ENCODE measurements around the gene POP4.

POP4 gene

DNA sequence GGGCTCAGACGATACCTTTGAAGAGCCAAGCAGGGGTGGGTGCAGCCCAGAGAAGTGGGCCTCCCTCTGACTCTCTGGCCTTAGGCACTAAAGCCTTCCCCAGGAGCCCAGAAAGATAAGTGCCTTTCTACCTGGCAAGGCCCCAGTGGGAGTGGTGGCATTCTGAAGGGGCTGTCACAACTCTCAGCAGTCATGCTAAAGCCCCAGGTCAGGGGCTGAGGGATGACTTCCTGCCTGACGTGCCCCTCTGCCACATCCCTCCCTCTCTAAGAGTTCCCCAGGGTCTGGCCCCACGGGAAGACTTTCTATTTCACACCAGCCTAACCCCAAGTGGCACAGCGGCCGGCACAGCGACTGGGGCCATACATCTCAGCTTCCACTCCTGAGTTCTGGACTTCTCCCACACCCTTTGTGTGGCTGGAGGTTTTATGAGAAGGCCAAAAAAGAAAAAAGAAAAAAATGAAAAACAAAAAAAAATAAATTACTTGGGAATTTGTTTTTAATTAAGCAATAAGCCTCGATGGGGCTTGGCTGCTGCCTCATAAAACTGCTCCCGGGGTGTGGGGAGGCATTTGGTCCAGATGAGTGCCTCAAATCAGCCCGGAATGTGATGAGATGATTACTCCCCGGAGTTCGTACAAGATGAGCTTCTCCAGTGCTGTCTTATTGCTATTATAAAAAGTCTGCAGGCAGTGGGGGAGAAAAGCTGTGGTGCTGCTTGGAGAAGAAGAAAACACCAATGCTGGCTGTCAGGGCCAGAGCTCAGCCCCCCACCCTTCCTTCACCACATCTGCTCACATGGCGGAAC is 30.7 kb downstream of the POP4 start:
- Histone ChIP-seq H3K36me3 (ENCODE audit: low read depth) (no peaks in the 10 kb centered on the region), H3K27ac (ENCODE audit: poor library complexity, severe bottlenecking) (no peak overlapping the region), H3K27me3 (ENCODE audit: insufficient read depth, poor library complexity, severe bottlenecking) (no peaks in the 10 kb centered on the region), H3K4me1 (ENCODE audit: insufficient read depth, poor library complexity, severe bottlenecking) (no peaks in the 10 kb centered on the region), H3K9me3 (ENCODE audit: severe bottlenecking) (no peaks in the 10 kb centered on the region), H3K4me3 (ENCODE audit: severe bottlenecking) (no peak overlapping the region)
- DNase-seq (ENCODE audit: low spot score): no peak
- TF ChIP-seq, protein P1, sequence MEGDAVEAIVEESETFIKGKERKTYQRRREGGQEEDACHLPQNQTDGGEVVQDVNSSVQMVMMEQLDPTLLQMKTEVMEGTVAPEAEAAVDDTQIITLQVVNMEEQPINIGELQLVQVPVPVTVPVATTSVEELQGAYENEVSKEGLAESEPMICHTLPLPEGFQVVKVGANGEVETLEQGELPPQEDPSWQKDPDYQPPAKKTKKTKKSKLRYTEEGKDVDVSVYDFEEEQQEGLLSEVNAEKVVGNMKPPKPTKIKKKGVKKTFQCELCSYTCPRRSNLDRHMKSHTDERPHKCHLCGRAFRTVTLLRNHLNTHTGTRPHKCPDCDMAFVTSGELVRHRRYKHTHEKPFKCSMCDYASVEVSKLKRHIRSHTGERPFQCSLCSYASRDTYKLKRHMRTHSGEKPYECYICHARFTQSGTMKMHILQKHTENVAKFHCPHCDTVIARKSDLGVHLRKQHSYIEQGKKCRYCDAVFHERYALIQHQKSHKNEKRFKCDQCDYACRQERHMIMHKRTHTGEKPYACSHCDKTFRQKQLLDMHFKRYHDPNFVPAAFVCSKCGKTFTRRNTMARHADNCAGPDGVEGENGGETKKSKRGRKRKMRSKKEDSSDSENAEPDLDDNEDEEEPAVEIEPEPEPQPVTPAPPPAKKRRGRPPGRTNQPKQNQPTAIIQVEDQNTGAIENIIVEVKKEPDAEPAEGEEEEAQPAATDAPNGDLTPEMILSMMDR (IDR thresholded peaks at IDR 0.05; ENCODE audit: poor library complexity, severe bottlenecking): no peak
- ATAC-seq (ENCODE audit: low read depth): no peak

DNA sequence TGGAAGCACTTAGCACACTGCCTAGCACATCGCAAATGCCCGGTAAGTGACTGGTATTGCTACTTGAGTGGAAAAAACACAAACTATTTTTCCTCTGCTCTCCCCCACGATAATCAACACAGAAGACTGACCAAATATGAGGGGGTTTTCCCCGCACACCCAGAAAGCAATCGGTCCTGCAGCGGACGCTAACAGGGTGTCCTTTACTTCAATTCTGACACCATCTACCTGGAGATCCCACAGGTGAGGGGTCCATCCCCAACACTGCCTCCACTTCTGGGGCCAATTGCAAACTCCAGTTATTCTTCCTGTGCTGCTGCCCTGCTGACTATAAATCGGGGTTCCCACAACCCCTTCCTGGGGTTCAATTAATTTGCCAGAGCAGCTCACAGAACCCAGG is 33.0 kb downstream of the POP4 start:
- ATAC-seq (ENCODE audit: low read depth) (no peak), DNase-seq (ENCODE audit: low spot score) (no peak)
- Histone ChIP-seq H3K9me3 (ENCODE audit: severe bottlenecking) (no peaks in the 10 kb centered on the region), H3K36me3 (ENCODE audit: low read depth) (no peaks in the 10 kb centered on the region), H3K27ac (ENCODE audit: poor library complexity, severe bottlenecking) (no peak overlapping the region), H3K4me1 (ENCODE audit: insufficient read depth, poor library complexity, severe bottlenecking) (no peaks in the 10 kb centered on the region), H3K4me3 (ENCODE audit: severe bottlenecking) (no peak overlapping the region), H3K27me3 (ENCODE audit: insufficient read depth, poor library complexity, severe bottlenecking) (no peaks in the 10 kb centered on the region)
- TF ChIP-seq, protein P1 (IDR thresholded peaks at IDR 0.05; ENCODE audit: poor library complexity, severe bottlenecking): no peak

DNA sequence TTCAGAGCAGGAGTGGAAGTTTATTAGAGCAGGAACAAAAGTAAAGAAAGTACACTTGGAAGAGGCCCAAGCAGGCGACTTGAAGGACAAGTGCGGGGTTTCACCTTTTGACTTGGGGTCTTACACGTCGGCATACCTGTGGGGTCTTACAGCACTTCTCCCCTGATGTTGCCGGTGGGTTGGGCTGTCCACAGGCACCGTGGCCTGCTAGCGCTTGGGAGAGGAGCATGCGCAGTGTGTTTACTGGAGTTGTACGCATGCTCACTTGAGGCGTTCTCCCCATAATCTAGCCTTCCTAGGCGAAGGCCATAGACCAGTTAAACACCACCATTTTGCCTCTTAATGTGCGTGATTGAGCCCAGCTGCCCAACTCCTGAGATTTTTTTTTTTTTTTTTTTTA is 34.1 kb downstream of the POP4 start:
- Histone ChIP-seq H3K4me3 (ENCODE audit: severe bottlenecking) (no peak overlapping the region), H3K36me3 (ENCODE audit: low read depth) (no peaks in the 10 kb centered on the region), H3K9me3 (ENCODE audit: severe bottlenecking) (no peaks in the 10 kb centered on the region), H3K27me3 (ENCODE audit: insufficient read depth, poor library complexity, severe bottlenecking) (no peaks in the 10 kb centered on the region), H3K4me1 (ENCODE audit: insufficient read depth, poor library complexity, severe bottlenecking) (no peaks in the 10 kb centered on the region), H3K27ac (ENCODE audit: poor library complexity, severe bottlenecking) (no peak overlapping the region)
- DNase-seq (ENCODE audit: low spot score): no peak
- ATAC-seq (ENCODE audit: low read depth): no peak
- TF ChIP-seq, protein P1 (IDR thresholded peaks at IDR 0.05; ENCODE audit: poor library complexity, severe bottlenecking): no peak

DNA sequence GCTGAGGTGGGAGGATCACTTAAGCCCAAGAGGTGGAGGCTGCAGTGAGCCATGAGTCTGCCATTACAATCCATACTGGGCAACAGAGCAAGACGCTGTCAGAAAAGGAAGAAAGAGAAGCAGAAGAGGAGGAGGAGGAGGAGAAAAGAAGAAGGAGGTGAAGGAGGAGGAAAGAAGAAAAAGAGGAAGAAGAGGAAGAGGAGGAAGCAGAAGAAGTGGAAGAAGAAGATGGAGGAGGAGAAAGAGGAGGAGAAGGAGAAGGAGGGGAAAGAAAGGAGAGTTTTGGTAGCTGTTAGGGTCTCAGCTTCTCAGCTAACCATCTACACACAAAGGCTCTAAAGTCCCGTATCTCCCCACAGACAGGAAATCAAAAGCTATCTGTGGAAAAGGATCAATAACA is 35.5 kb downstream of the POP4 start:
- no peak overlapping the region for H3K4me3 ChIP-seq (ENCODE audit: severe bottlenecking)
- TF ChIP-seq, protein P1 (IDR thresholded peaks at IDR 0.05; ENCODE audit: poor library complexity, severe bottlenecking): no peak
- no peaks in the 10 kb centered on the region for H3K9me3 ChIP-seq (ENCODE audit: severe bottlenecking)
- H3K27ac ChIP-seq (ENCODE audit: poor library complexity, severe bottlenecking): no peak overlapping the region
- H3K36me3 ChIP-seq (ENCODE audit: low read depth): no peaks in the 10 kb centered on the region
- no peaks in the 10 kb centered on the region for H3K27me3 ChIP-seq (ENCODE audit: insufficient read depth, poor library complexity, severe bottlenecking)
- DNase-seq (ENCODE audit: low spot score): no peak
- no peak for ATAC-seq (ENCODE audit: low read depth)
- H3K4me1 ChIP-seq (ENCODE audit: insufficient read depth, poor library complexity, severe bottlenecking): no peaks in the 10 kb centered on the region

DNA sequence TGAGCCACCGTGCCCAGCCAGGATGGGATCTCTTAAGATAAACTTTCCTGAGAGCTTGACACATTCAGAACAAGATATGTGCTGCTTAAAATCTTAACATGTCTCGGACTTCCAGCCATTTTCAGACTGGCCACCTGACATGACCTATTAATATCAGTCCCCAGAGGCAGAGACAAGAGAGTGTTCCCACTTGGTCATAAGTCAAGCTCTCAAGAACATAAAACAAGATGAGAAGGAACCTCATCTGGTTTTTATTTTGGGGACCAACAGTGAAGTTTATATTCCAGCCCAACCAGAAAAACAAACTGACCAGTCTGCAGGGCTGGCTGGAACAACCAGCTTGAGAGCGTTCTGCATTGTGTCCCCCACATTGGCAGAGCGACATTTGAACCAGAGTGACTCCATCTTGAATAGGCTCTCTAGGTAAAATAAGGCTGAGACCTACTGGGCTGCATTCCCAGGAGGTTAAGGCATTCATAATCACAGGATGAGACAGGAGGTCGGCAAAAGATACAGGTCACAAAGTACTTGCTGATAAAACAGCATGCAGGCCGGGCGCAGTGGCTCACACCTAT is 37.4 kb downstream of the POP4 start:
- H3K9me3 ChIP-seq (ENCODE audit: severe bottlenecking): no peaks in the 10 kb centered on the region
- H3K4me1 ChIP-seq (ENCODE audit: insufficient read depth, poor library complexity, severe bottlenecking): no peaks in the 10 kb centered on the region
- DNase-seq (ENCODE audit: low spot score): no peak
- TF ChIP-seq, protein P1 (IDR thresholded peaks at IDR 0.05; ENCODE audit: poor library complexity, severe bottlenecking): no peak
- no peak for ATAC-seq (ENCODE audit: low read depth)
- H3K4me3 ChIP-seq (ENCODE audit: severe bottlenecking): no peak overlapping the region
- H3K27me3 ChIP-seq (ENCODE audit: insufficient read depth, poor library complexity, severe bottlenecking): no peaks in the 10 kb centered on the region
- no peaks in the 10 kb centered on the region for H3K36me3 ChIP-seq (ENCODE audit: low read depth)
- H3K27ac ChIP-seq (ENCODE audit: poor library complexity, severe bottlenecking): no peak overlapping the region
